Measurements from ENCODE around the gene UPP2.

The UPP2 gene

GRCh38 chr2:158131483-158131912 is 29.8 kb downstream of the UPP2 start:
- no peaks in the 10 kb centered on the region for H3K27me3 ChIP-seq
- no peaks in the 10 kb centered on the region for H3K36me3 ChIP-seq
- no peaks in the 10 kb centered on the region for H3K9me3 ChIP-seq
- H3K4me3 ChIP-seq (ENCODE audit: low read depth in 1 of 2, low read length in 1 of 2), result no peak overlapping the region
- peaks cover 10% of the 10 kb centered on the region in 2 experiments for H3K4me1 ChIP-seq (ENCODE audit: control insufficient read depth in 1 of 2, insufficient read depth in 1 of 2, low read depth in 1 of 2, low read length in 1 of 2)
- TF ChIP-seq CTCF (IDR thresholded peaks at IDR 0.05), result no peak
- no peak overlapping the region for H3K27ac ChIP-seq

GRCh38 chr2:158131919-158132566 is 30.4 kb downstream of the UPP2 start:
- no peak overlapping the region for H3K4me3 ChIP-seq (ENCODE audit: low read depth in 1 of 2, low read length in 1 of 2)
- H3K4me1 ChIP-seq (ENCODE audit: control insufficient read depth in 1 of 2, insufficient read depth in 1 of 2, low read depth in 1 of 2, low read length in 1 of 2), result peaks cover 10% of the 10 kb centered on the region in 2 experiments
- no peak for TF ChIP-seq CTCF (IDR thresholded peaks at IDR 0.05)
- no peaks in the 10 kb centered on the region for H3K9me3 ChIP-seq
- no peaks in the 10 kb centered on the region for H3K36me3 ChIP-seq
- no peaks in the 10 kb centered on the region for H3K27me3 ChIP-seq
- H3K27ac ChIP-seq, result no peak overlapping the region

- no peaks in the 10 kb centered on the region for H3K9me3 ChIP-seq
- H3K36me3 ChIP-seq, result no peaks in the 10 kb centered on the region
- H3K4me3 ChIP-seq (ENCODE audit: low read depth in 1 of 2, low read length in 1 of 2), result no peak overlapping the region
- no peak overlapping the region for H3K27ac ChIP-seq
- H3K27me3 ChIP-seq, result no peaks in the 10 kb centered on the region
- peaks cover 10% of the 10 kb centered on the region in 2 experiments for H3K4me1 ChIP-seq (ENCODE audit: control insufficient read depth in 1 of 2, insufficient read depth in 1 of 2, low read depth in 1 of 2, low read length in 1 of 2)
- TF ChIP-seq CTCF (IDR thresholded peaks at IDR 0.05), result no peak
These were observed 32.4 kb downstream of the UPP2 start for GRCh38 chr2:158134055-158134454.

GRCh38 chr2:158134655-158135054 is 33.0 kb downstream of the UPP2 start:
- Histone ChIP-seq H3K4me3 (ENCODE audit: low read depth in 1 of 2, low read length in 1 of 2) (no peak overlapping the region), H3K27ac (no peak overlapping the region), H3K9me3 (no peaks in the 10 kb centered on the region), H3K27me3 (no peaks in the 10 kb centered on the region), H3K4me1 (ENCODE audit: control insufficient read depth in 1 of 2, insufficient read depth in 1 of 2, low read depth in 1 of 2, low read length in 1 of 2) (peaks cover 10% of the 10 kb centered on the region in 2 experiments), H3K36me3 (no peaks in the 10 kb centered on the region)
- TF ChIP-seq CTCF (IDR thresholded peaks at IDR 0.05), result no peak

- no peaks in the 10 kb centered on the region for H3K27me3 ChIP-seq
- H3K4me3 ChIP-seq (ENCODE audit: low read depth in 1 of 2, low read length in 1 of 2), result no peak overlapping the region
- no peaks in the 10 kb centered on the region for H3K9me3 ChIP-seq
- peaks cover 10% of the 10 kb centered on the region in 2 experiments for H3K4me1 ChIP-seq (ENCODE audit: control insufficient read depth in 1 of 2, insufficient read depth in 1 of 2, low read depth in 1 of 2, low read length in 1 of 2)
- no peak overlapping the region for H3K27ac ChIP-seq
- no peaks in the 10 kb centered on the region for H3K36me3 ChIP-seq
- TF ChIP-seq CTCF (IDR thresholded peaks at IDR 0.05), result no peak
These were observed 33.4 kb downstream of the UPP2 start for GRCh38 chr2:158135096-158135495.

Data from neutrophil (primary cell).